Measurements from ENCODE around the gene FASN.

- no peak for TF ChIP-seq CTCF (IDR thresholded peaks at IDR 0.05)
- no peak for TF ChIP-seq EZH2 (IDR thresholded peaks at IDR 0.05; ENCODE audit: borderline replicate concordance, insufficient read depth, low read depth, low read length, poor library complexity, severe bottlenecking)
Measured at GRCh38 chr17:82053130-82053529, 44.9 kb downstream of the FASN start.

Measured in B cell (primary cell).